ENCODE measurements around the gene AK5. TPM values are rescaled to one million over a fixed set of nuclear protein-coding genes. Genes with fewer than 3 reads are reported as not detected.

AK5 gene
- total RNA-seq, 1 donor from 2014 or later, result 6.9 TPM

- Histone ChIP-seq H3K27me3 (no peaks in the 10 kb centered on the region), H3K9me3 (no peaks in the 10 kb centered on the region), H3K4me1 (no peaks in the 10 kb centered on the region), H3K36me3 (no peaks in the 10 kb centered on the region), H3K27ac (no peak overlapping the region), H3K4me3 (no peak overlapping the region)
- TF ChIP-seq POLR2AphosphoS5 (IDR thresholded peaks at IDR 0.05; ENCODE audit: insufficient read depth in 1 of 2, low read depth in 1 of 2) (no peak), CTCF (IDR thresholded peaks at IDR 0.05) (no peak), POLR2A (IDR thresholded peaks at IDR 0.05) (no peak)
- no peak for DNase-seq (ENCODE audit: extremely low spot score in 2 of 2)
- intact Hi-C loops (cut with DNase I), result no loop called here
Observed at GRCh38 chr1:77276941-77277340, 4.9 kb upstream of the AK5 start.

DNA sequence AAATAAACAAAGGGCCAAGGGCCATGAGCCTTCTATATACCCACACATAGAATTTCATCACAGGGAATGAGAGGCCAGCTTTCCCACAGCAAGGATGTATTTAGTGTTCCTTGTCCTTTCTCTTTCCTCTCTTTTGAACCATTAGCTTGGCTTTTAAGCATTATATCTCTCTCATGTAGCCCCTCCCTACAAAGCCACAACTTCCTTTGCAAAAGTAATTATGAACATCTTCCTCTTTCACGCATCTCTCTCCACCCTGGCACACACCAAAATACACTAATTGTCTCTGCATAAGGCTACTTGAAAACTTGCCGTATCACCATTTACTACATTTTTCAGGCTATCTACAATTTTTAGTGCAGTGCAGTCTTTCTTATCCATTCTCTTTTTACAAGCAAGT is 1.9 kb upstream of the AK5 start:
- intact Hi-C loops (cut with DNase I), result no loop called here
- Histone ChIP-seq H3K27me3 (no peaks in the 10 kb centered on the region), H3K4me1 (peaks cover 12% of the 10 kb centered on the region), H3K9me3 (no peaks in the 10 kb centered on the region), H3K4me3 (no peak overlapping the region), H3K36me3 (no peaks in the 10 kb centered on the region), H3K27ac (no peak overlapping the region)
- TF ChIP-seq CTCF (IDR thresholded peaks at IDR 0.05) (no peak), POLR2A (IDR thresholded peaks at IDR 0.05) (no peak), POLR2AphosphoS5 (IDR thresholded peaks at IDR 0.05; ENCODE audit: insufficient read depth in 1 of 2, low read depth in 1 of 2) (no peak)
- no peak for DNase-seq (ENCODE audit: extremely low spot score in 2 of 2)

DNA sequence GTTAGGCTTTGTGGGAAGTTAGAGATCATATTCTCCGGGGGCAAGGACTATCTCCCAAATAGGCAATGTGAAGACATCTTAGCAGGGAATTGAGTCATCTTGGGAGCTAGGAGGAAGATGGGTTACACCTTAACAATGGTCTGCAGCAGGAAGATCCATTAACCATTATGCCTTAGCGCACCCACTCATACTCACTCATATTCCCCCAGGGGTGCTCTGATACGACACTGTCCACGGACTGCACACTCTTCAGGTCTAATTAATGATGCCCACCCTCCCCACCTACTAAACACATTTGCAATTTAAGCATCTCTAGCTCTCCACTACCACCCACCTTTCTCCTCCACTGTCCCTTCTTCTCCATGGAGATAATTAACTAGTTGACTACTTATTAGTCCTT is 857 bp upstream of the AK5 start:
- Histone ChIP-seq H3K4me1 (peaks cover 12% of the 10 kb centered on the region), H3K9me3 (no peaks in the 10 kb centered on the region), H3K36me3 (no peaks in the 10 kb centered on the region), H3K27me3 (no peaks in the 10 kb centered on the region), H3K27ac (no peak overlapping the region), H3K4me3 (no peak overlapping the region)
- TF ChIP-seq POLR2A (IDR thresholded peaks at IDR 0.05), result no peak
- no peak for TF ChIP-seq CTCF (IDR thresholded peaks at IDR 0.05)
- TF ChIP-seq POLR2AphosphoS5 (IDR thresholded peaks at IDR 0.05; ENCODE audit: insufficient read depth in 1 of 2, low read depth in 1 of 2), result no peak
- intact Hi-C loops (cut with DNase I), result no loop called here
- DNase-seq (ENCODE audit: extremely low spot score in 2 of 2), result no peak

DNA sequence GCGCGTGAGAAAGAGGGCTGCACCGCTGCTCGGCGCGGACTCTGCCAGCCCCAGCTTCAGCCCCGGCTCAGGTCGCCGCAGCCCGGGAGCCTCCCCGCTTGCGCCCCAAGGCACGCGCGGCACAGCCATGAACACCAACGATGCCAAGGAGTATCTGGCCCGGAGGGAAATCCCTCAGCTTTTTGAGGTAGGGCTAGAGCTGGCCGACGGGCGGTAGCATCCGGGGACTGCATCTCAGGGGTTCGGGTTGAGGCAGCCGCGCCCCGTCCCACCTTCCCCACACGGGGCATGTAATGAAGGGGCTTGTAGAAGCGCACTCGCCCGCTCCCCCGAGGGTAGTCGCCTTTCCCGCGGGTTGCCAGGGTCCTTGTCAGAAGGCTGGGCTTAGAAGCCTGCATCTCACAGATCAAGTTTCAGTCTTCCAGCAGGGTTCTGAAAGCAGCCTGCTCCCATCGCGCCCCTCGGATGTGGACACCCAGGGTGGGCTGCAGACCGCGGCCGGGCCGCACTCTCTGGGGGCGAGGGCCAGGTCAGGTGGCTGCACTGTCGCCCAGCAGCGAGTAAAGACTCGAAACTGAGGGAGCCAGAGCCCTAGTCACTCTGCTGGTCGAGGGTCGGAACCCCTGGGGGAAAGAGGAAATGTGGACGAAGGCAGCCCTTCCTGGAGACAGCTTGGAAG is 507 bp downstream of the AK5 start:
- Histone ChIP-seq H3K4me3 (peak overlapping the region; percentile 38 to 50), H3K27ac (no peak overlapping the region), H3K36me3 (no peaks in the 10 kb centered on the region), H3K9me3 (no peaks in the 10 kb centered on the region), H3K27me3 (no peaks in the 10 kb centered on the region), H3K4me1 (peaks cover 12% of the 10 kb centered on the region)
- DNase-seq (ENCODE audit: extremely low spot score in 2 of 2), result no peak
- intact Hi-C loops (cut with DNase I), result no loop called here
- TF ChIP-seq POLR2A (IDR thresholded peaks at IDR 0.05), result no peak
- no peak for TF ChIP-seq POLR2AphosphoS5 (IDR thresholded peaks at IDR 0.05; ENCODE audit: insufficient read depth in 1 of 2, low read depth in 1 of 2)

DNA sequence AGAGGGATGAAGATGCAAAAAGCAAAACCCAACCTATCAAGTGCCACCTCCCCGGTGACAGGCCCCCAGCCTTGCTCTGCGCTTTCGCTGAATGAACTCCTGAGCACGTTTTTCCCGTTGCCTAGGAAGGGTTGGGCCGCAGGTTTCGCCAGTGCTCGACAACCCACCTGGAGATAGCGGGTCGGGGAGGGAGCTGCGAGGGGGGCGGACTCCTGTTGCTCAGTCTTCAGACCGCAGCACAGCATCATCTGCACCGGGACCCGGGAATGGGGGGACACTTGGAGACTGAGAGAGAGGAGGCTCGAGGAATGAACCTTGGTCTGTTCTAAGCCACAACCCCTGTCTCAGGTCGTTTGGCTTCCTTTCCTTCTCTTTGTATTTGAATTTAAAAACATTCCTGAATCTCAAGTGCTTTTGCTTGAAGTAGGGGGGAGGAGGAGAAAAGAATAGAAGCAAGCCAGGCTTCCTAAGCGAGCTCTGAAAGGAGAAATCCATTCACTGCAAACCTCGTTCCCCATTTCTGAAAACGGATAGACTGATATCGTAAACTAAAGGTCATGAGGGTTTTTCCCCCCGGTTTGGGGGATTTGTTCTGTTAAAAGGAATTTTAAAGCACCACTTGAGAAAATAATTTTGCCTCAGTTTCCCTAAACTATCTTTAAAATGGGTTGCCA is 1.2 kb downstream of the AK5 start:
- H3K4me1 ChIP-seq, result peaks cover 12% of the 10 kb centered on the region
- TF ChIP-seq POLR2AphosphoS5 (IDR thresholded peaks at IDR 0.05; ENCODE audit: insufficient read depth in 1 of 2, low read depth in 1 of 2) (no peak), POLR2A (IDR thresholded peaks at IDR 0.05) (no peak), CTCF (IDR thresholded peaks at IDR 0.05) (no peak)
- H3K27me3 ChIP-seq, result no peaks in the 10 kb centered on the region
- DNase-seq (ENCODE audit: extremely low spot score in 2 of 2), result no peak
- no peaks in the 10 kb centered on the region for H3K9me3 ChIP-seq
- H3K36me3 ChIP-seq, result no peaks in the 10 kb centered on the region
- H3K4me3 ChIP-seq, result peak overlapping the region; percentile 38 to 50
- intact Hi-C loops (cut with DNase I), result no loop called here
- no peak overlapping the region for H3K27ac ChIP-seq

Data from vagina (tissue), 2 donors.